IMR-90 (cell line): ENCODE results near the gene HNF1B. TPM values are rescaled to one million over a fixed set of nuclear protein-coding genes. Genes with fewer than 3 reads are reported as not detected.

Source experiments
- ATAC-seq: fragments of 200-7000 bp; cut with Tn5 transposase; 2 replicates; pipeline ENCODE4 v1.9.1; 2020; ENCODE audit warnings: low read depth, mild to moderate bottlenecking, moderate library complexity
- BruUV-seq: library from RNA; stranded (reverse); fragments of 400-500 nt; replicated peaks from 2 replicates; lab custom pipeline; 2021; lab: Mats Ljungman, UMichigan
- CTCF ChIA-PET: fragments of 300-600 bp; formaldehyde crosslinking; extraction: SDS; loops from one replicate; lab custom pipeline; 2021; ENCODE audit warnings: antibody characterized with exemption; lab: Yijun Ruan, JAX
- POLR2A ChIA-PET: fragments of 300-600 bp; sonication (Branson Sonifier 250); formaldehyde crosslinking; loops from one replicate; lab custom pipeline; 2022; ENCODE audit warnings: antibody characterized with exemption; ENCODE audit not compliant: unreplicated experiment; lab: Charles Lee
- DNase-seq: peaks from one replicate; pipeline ENCODE4 v3.0.0; 2013
- H2AFZ ChIP-seq: replicated peaks from 2 replicates; pipeline ENCODE3; 2013; ENCODE audit warnings: low read length, mild to moderate bottlenecking; ENCODE audit not compliant: poor library complexity
- H2AK5ac ChIP-seq: 2 replicates; pipeline ENCODE4 v1.6.1; 2013; ENCODE audit warnings: low read depth, low read length, inconsistent platforms
- H2AK9ac ChIP-seq: replicated peaks from 2 replicates; pipeline ENCODE3; 2013; ENCODE audit warnings: mild to moderate bottlenecking, low read depth, low read length, moderate library complexity; ENCODE audit not compliant: poor library complexity
- H2BK120ac ChIP-seq: 2 replicates; pipeline ENCODE4 v1.6.1; 2013; ENCODE audit warnings: low read depth, low read length, inconsistent platforms
- H2BK15ac ChIP-seq: 3 replicates; pipeline ENCODE4 v1.6.1; 2013; ENCODE audit warnings: low read depth, low read length, inconsistent platforms
- H2BK20ac ChIP-seq: 2 replicates; pipeline ENCODE4 v1.6.1; 2013; ENCODE audit warnings: low read depth, mild to moderate bottlenecking, inconsistent platforms, low read length, moderate library complexity
- H2BK5ac ChIP-seq: 2 replicates; pipeline ENCODE4 v1.6.1; 2013; ENCODE audit warnings: mild to moderate bottlenecking, low read depth, low read length, inconsistent platforms; ENCODE audit not compliant: poor library complexity, severe bottlenecking
- H3K14ac ChIP-seq: replicated peaks from 2 replicates; pipeline ENCODE4 v1.6.1; 2013; ENCODE audit warnings: low read depth, low read length, inconsistent platforms
- H3K18ac ChIP-seq: 2 replicates; pipeline ENCODE4 v1.6.1; 2013; ENCODE audit warnings: low read depth, low read length, control low read depth
- H3K23ac ChIP-seq: 2 replicates; pipeline ENCODE4 v1.6.1; 2013; ENCODE audit warnings: low read depth, low read length, inconsistent platforms
- H3K27ac ChIP-seq: 2 replicates; pipeline ENCODE4 v1.5.1; 2013; ENCODE audit warnings: mild to moderate bottlenecking, control low read depth, low read length; ENCODE audit not compliant: insufficient read depth
- H3K27me3 ChIP-seq: 2 replicates; pipeline ENCODE4 v1.6.1; 2013; ENCODE audit warnings: low read length; ENCODE audit not compliant: control insufficient read depth, insufficient read depth
- H3K36me3 ChIP-seq: 2 replicates; pipeline ENCODE4 v1.6.1; 2013; ENCODE audit warnings: low read length, mixed read lengths; ENCODE audit not compliant: control insufficient read depth, insufficient read depth
- H3K4ac ChIP-seq: 2 replicates; pipeline ENCODE4 v1.6.1; 2013; ENCODE audit warnings: low read depth, low read length, inconsistent platforms
- H3K4me1 ChIP-seq: 2 replicates; pipeline ENCODE4 v1.6.1; 2013; ENCODE audit warnings: low read length, mixed read lengths; ENCODE audit not compliant: control insufficient read depth, insufficient read depth
- H3K4me2 ChIP-seq: 2 replicates; pipeline ENCODE4 v1.6.1; 2013; ENCODE audit warnings: low read depth, mild to moderate bottlenecking, control low read depth, low read length, moderate library complexity
- H3K4me3 ChIP-seq: 2 replicates; pipeline ENCODE4 v1.5.1; 2013; ENCODE audit warnings: low read depth, mild to moderate bottlenecking, control low read depth, low read length, moderate library complexity; ENCODE audit not compliant: insufficient read depth
- H3K56ac ChIP-seq: 2 replicates; pipeline ENCODE4 v1.6.1; 2013; ENCODE audit warnings: low read length, inconsistent platforms; ENCODE audit not compliant: insufficient read depth; ENCODE audit errors: extremely low read depth
- H3K79me1 ChIP-seq, 2 experiments: 2 replicates each; pipeline ENCODE4 v1.6.1; 2013; ENCODE audit warnings: low read length in 2 of 2, inconsistent platforms in 1 of 2, low read depth in 1 of 2
- H3K9ac ChIP-seq: 2 replicates; pipeline ENCODE4 v1.6.1; 2013; ENCODE audit warnings: low read depth, low read length, control low read depth
- H3K9me1 ChIP-seq: 2 replicates; pipeline ENCODE4 v1.6.1; 2013; ENCODE audit warnings: low read length, inconsistent platforms; ENCODE audit not compliant: insufficient read depth
- H3K9me3 ChIP-seq: 2 replicates; pipeline ENCODE4 v1.6.1; 2013; ENCODE audit warnings: low read length; ENCODE audit not compliant: control insufficient read depth, insufficient read depth
- H4K20me1 ChIP-seq: 2 replicates; pipeline ENCODE4 v1.6.1; 2013; ENCODE audit warnings: low read length, inconsistent platforms; ENCODE audit not compliant: insufficient read depth
- H4K5ac ChIP-seq: 2 replicates; pipeline ENCODE4 v1.6.1; 2013; ENCODE audit warnings: mild to moderate bottlenecking, low read depth, low read length, control low read depth
- H4K8ac ChIP-seq, 2 experiments: 2 replicates each; pipeline ENCODE4 v1.6.1; 2013; ENCODE audit warnings: low read depth in 2 of 2, low read length in 2 of 2, control low read depth in 1 of 2, inconsistent platforms in 1 of 2
- H4K91ac ChIP-seq: 2 replicates; pipeline ENCODE4 v1.6.1; 2013; ENCODE audit warnings: low read depth, low read length, inconsistent platforms; ENCODE audit not compliant: insufficient read depth
- MAZ ChIP-seq: IDR thresholded peaks from 2 replicates; pipeline ENCODE4 v1.6.1; 2012; ENCODE audit warnings: low read depth, mild to moderate bottlenecking, low read length, improper control_type of control experiment, moderate library complexity, borderline replicate concordance
- RFX5 ChIP-seq: IDR thresholded peaks from 2 replicates; pipeline ENCODE4 v1.8.0; 2012; ENCODE audit warnings: low read depth, mild to moderate bottlenecking, low read length, moderate library complexity
- USF2 ChIP-seq: fragments of 150-350 bp; IDR thresholded peaks from 2 replicates; pipeline ENCODE4 v1.6.1; 2017; ENCODE audit warnings: mild to moderate bottlenecking, antibody characterized with exemption, low read length, low read depth
- WGBS, 2 experiments: methylation state at CpG; one replicate each; pipeline versions ENCODE4 v1.1.5 to v1.1.7; 2013; ENCODE audit warnings: missing lambda C conversion rate in 2 of 2; ENCODE audit not compliant: insufficient read length in 1 of 2; ENCODE audit errors: extremely low coverage in 2 of 2; 5-methylcytosine and 5-hydroxymethylcytosine counted together
- dilution Hi-C: fragments of 300-500 bp; cut with HindIII; formaldehyde crosslinking; loops from one replicate; pipeline ENCODE4 v1.14.3; 2018; ENCODE audit warnings: low sequenced_read_pairs; ENCODE audit not compliant: unreplicated experiment
- in situ Hi-C: fragments of 300-500 bp; cut with MboI; formaldehyde crosslinking; loops from 3 replicates; pipeline ENCODE4 v1.14.3; 2019; ENCODE audit warnings: low sequenced_read_pairs, inconsistent platforms, mixed read lengths
- intact Hi-C: fragments of 100-400 bp; cut with micrococcal nuclease; formaldehyde crosslinking; loops from 2 replicates; pipeline ENCODE4 v1.10.0; 2022
- polyA plus RNA-seq, 3 experiments: library from polyadenylated mRNA; depleted of rRNA; stranded (reverse); fragments of >200 nt; gene quantifications; 2 replicates each; pipeline ENCODE4 v1.2.3, GENCODE V29; 2012; ENCODE audit warnings: low replicate concordance in 1 of 3
- total RNA-seq: library from RNA; depleted of rRNA; stranded (reverse); fragments of >200 nt; gene quantifications from 2 replicates; pipeline ENCODE4 v1.2.3, GENCODE V29; 2012

The HNF1B gene
- total and polyA plus RNA-seq, 2 of the 4 experiments (the other 2 are of a cell fraction): not detected

GRCh38 chr17:37787055-37787757, 42.3 kb upstream of the HNF1B start:
- peak overlapping the region; percentile 83; the same call in 2 of the 3 replicates for H2BK15ac ChIP-seq
- H3K27me3 ChIP-seq: no peaks in the 10 kb centered on the region
- peak overlapping the region; percentile 72; the same call in 1 of the 2 replicates for H3K18ac ChIP-seq
- peak overlapping the region; percentile 45; the same call in 1 of the 2 replicates for H3K56ac ChIP-seq
- H3K36me3 ChIP-seq: no peaks in the 10 kb centered on the region
- no peak overlapping the region for H3K9ac ChIP-seq
- ATAC-seq: peak; percentile 81
- peak overlapping the region; percentile 17 for H2AK9ac ChIP-seq
- in situ Hi-C loops (no loop called here), intact Hi-C loops (no loop called here), dilution Hi-C loops (no loop called here)
- CTCF ChIA-PET: no interaction called here
- H4K5ac ChIP-seq: no peak overlapping the region
- H3K27ac ChIP-seq: no peak overlapping the region
- H2BK120ac ChIP-seq: peak overlapping the region; percentile 72
- DNase-seq: peak; percentile 72
- no CpG with 5 or more reads among the region's 8 CpGs for WGBS, 2 experiments
- peak overlapping the region; percentile 65 for H2AFZ ChIP-seq
- H3K79me1 ChIP-seq: no peaks in the 10 kb centered on the region
- peak overlapping the region; percentile 86 for H3K4ac ChIP-seq
- no TSS peak for BruUV-seq
- H3K4me2 ChIP-seq: peak overlapping the region; percentile 29; the same call in 1 of the 2 replicates
- H2BK20ac ChIP-seq: peak overlapping the region; percentile 80
- peaks cover 4% of the 10 kb centered on the region; the same call in 1 of the 2 replicates for H3K9me1 ChIP-seq
- peak overlapping the region; percentile 30; the same call in 1 of the 2 replicates for H4K91ac ChIP-seq
- H3K14ac ChIP-seq: peak overlapping the region; percentile 26; the same call in 1 of the 2 replicates
- POLR2A ChIA-PET: no interaction called here
- H3K4me3 ChIP-seq: no peak overlapping the region
- peak overlapping the region; percentile 11 for H3K23ac ChIP-seq
- H4K20me1 ChIP-seq: no peaks in the 10 kb centered on the region
- H2BK5ac ChIP-seq: peak overlapping the region; percentile 30
- peak overlapping the region in 1 of 2 experiments; percentile 65; a peak in 1 of 4 replicates for H4K8ac ChIP-seq
- TF ChIP-seq USF2 (peak; percentile 32; the same call in 1 of the 2 replicates), MAZ (no peak), RFX5 (no peak)
- H3K9me3 ChIP-seq: no peaks in the 10 kb centered on the region
- peak overlapping the region; percentile 14; the same call in 1 of the 2 replicates for H2AK5ac ChIP-seq
- H3K4me1 ChIP-seq: peaks cover 11% of the 10 kb centered on the region; the same call in 1 of the 2 replicates
